Esophagus muscularis mucosa (tissue), 3 donors: ENCODE measurements around the gene NFAT5.

Experiments
- POLR2A ChIP-seq: fragments of 450-650 bp; IDR thresholded peaks from one replicate; pipeline ENCODE4 v1.6.1; 2017; ENCODE audit warnings: antibody characterized with exemption, moderate library complexity, mild to moderate bottlenecking, low read depth
- POLR2AphosphoS5 ChIP-seq, 2 donors: sonication (generic); formaldehyde crosslinking; IDR thresholded peaks; one replicate each; pipeline ENCODE4 v1.6.1; 2017; ENCODE audit warnings: antibody characterized with exemption in 2 of 2
- TF ChIP-seq, protein P1 (sequence below), 3 experiments: fragments of 200-600 bp in 2 of 3; fragments of 450-650 bp in 1 of 3; sonication (generic) in 2 of 3; IDR thresholded peaks; one replicate each; pipeline ENCODE4 v1.5.1; 2017 to 2019; ENCODE audit warnings: antibody characterized with exemption in 3 of 3, mild to moderate bottlenecking in 2 of 3, moderate library complexity in 1 of 3

DNA sequence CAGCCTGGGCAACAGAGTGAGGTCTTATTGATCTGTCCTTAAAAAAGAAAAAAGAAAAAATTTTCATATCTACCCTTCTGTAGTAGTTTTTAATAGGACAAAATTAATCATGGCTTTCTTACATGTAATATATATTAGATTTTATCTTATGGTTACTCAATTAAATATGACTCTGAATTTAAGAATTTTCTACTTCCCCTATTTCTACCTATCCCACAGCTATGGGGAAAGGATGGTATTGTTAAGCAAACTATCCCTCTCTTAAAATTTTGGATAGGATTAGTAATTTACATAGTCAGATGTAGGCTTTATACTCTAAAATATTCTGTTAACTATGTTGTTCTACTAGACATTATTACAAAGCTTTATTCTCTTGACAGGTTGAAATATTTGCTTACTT is 98.1 kb downstream of the NFAT5 start:
- TF ChIP-seq POLR2A = no peak
- TF ChIP-seq, protein P1, sequence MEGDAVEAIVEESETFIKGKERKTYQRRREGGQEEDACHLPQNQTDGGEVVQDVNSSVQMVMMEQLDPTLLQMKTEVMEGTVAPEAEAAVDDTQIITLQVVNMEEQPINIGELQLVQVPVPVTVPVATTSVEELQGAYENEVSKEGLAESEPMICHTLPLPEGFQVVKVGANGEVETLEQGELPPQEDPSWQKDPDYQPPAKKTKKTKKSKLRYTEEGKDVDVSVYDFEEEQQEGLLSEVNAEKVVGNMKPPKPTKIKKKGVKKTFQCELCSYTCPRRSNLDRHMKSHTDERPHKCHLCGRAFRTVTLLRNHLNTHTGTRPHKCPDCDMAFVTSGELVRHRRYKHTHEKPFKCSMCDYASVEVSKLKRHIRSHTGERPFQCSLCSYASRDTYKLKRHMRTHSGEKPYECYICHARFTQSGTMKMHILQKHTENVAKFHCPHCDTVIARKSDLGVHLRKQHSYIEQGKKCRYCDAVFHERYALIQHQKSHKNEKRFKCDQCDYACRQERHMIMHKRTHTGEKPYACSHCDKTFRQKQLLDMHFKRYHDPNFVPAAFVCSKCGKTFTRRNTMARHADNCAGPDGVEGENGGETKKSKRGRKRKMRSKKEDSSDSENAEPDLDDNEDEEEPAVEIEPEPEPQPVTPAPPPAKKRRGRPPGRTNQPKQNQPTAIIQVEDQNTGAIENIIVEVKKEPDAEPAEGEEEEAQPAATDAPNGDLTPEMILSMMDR (IDR thresholded peaks at IDR 0.05) = no peak
- TF ChIP-seq POLR2AphosphoS5 (IDR thresholded peaks at IDR 0.05) = no peak
